Measurements from ENCODE around the gene TTBK2. TPM values are rescaled to one million over a fixed set of nuclear protein-coding genes. Genes with fewer than 3 reads are reported as not detected.
A peak's percentile ranks its signal among the peaks of the same experiment; 100 is the strongest.

TTBK2 gene
- total RNA-seq, 2 experiments from 2014 or later: 14.2 to 20.8 TPM

GRCh38 chr15:42723068-42723467 is 197.5 kb downstream of the TTBK2 start:
- intact Hi-C loops (cut with micrococcal nuclease; ENCODE audit: unreplicated experiment): no loop called here
- H2AFZ ChIP-seq (ENCODE audit: low read length): no peak overlapping the region
- POLR2A ChIA-PET: no interaction called here

GRCh38 chr15:42721916-42722315 is 198.7 kb downstream of the TTBK2 start:
- H3K9me2 ChIP-seq (ENCODE audit: insufficient read depth, low read length): no peaks in the 10 kb centered on the region
- no peak overlapping the region for H2AFZ ChIP-seq (ENCODE audit: low read length)
- no TSS peak for BruUV-seq (replicated peaks)
- POLR2A ChIA-PET: no interaction called here
- no peak overlapping the region for H3K4me3 ChIP-seq (ENCODE audit: low read depth, low read length, poor library complexity, severe bottlenecking)
- no peaks in the 10 kb centered on the region for H3K4me1 ChIP-seq (ENCODE audit: insufficient read depth, low read length, poor library complexity, severe bottlenecking)
- H4K20me1 ChIP-seq (ENCODE audit: insufficient read depth, low read length): no peaks in the 10 kb centered on the region
- no peaks in the 10 kb centered on the region for H3K79me2 ChIP-seq (ENCODE audit: insufficient read depth, low read depth, low read length)
- CTCF ChIA-PET (ENCODE audit: unreplicated experiment): no interaction called here
- no peaks in the 10 kb centered on the region for H3K9me3 ChIP-seq (ENCODE audit: low read length)
- no peak overlapping the region for H3K4me2 ChIP-seq (ENCODE audit: low read length)
- H3K36me3 ChIP-seq (ENCODE audit: insufficient read depth, low read length): peaks cover 73% of the 10 kb centered on the region
- TF ChIP-seq CTCF (conservative IDR thresholded peaks at IDR 0.05; ENCODE audit: low read length) (no peak), EZH2phosphoT487 (IDR thresholded peaks at IDR 0.05; ENCODE audit: borderline replicate concordance, low read depth, low read length) (no peak)
- no peak for DNase-seq (ENCODE audit: low spot score)
- intact Hi-C loops (cut with micrococcal nuclease; ENCODE audit: unreplicated experiment): no loop called here
- no peak overlapping the region for H3K27ac ChIP-seq (ENCODE audit: low read depth, low read length, poor library complexity, severe bottlenecking)

More at GRCh38 chr15:42723068-42723467, 197.5 kb downstream of the TTBK2 start:
- DNase-seq (ENCODE audit: low spot score): no peak
- BruUV-seq (replicated peaks): no TSS peak
- TF ChIP-seq CTCF (conservative IDR thresholded peaks at IDR 0.05; ENCODE audit: low read length): peak; percentile 58
- no peak for TF ChIP-seq EZH2phosphoT487 (IDR thresholded peaks at IDR 0.05; ENCODE audit: borderline replicate concordance, low read depth, low read length)
- H3K4me2 ChIP-seq (ENCODE audit: low read length): no peak overlapping the region
- H3K9me2 ChIP-seq (ENCODE audit: insufficient read depth, low read length): no peaks in the 10 kb centered on the region
- no peaks in the 10 kb centered on the region for H4K20me1 ChIP-seq (ENCODE audit: insufficient read depth, low read length)
- CTCF ChIA-PET (ENCODE audit: unreplicated experiment): no interaction called here
- no peaks in the 10 kb centered on the region for H3K9me3 ChIP-seq (ENCODE audit: low read length)
- no peak overlapping the region for H3K27ac ChIP-seq (ENCODE audit: low read depth, low read length, poor library complexity, severe bottlenecking)
- H3K4me1 ChIP-seq (ENCODE audit: insufficient read depth, low read length, poor library complexity, severe bottlenecking): no peaks in the 10 kb centered on the region
- peaks cover 85% of the 10 kb centered on the region for H3K36me3 ChIP-seq (ENCODE audit: insufficient read depth, low read length)
- H3K4me3 ChIP-seq (ENCODE audit: low read depth, low read length, poor library complexity, severe bottlenecking): no peak overlapping the region
- H3K79me2 ChIP-seq (ENCODE audit: insufficient read depth, low read depth, low read length): no peaks in the 10 kb centered on the region

GRCh38 chr15:42721016-42721415 is 199.6 kb downstream of the TTBK2 start:
- Histone ChIP-seq H3K79me2 (ENCODE audit: insufficient read depth, low read depth, low read length) (no peaks in the 10 kb centered on the region), H3K9me2 (ENCODE audit: insufficient read depth, low read length) (no peaks in the 10 kb centered on the region), H3K36me3 (ENCODE audit: insufficient read depth, low read length) (peaks cover 64% of the 10 kb centered on the region), H2AFZ (ENCODE audit: low read length) (no peak overlapping the region), H3K9me3 (ENCODE audit: low read length) (no peaks in the 10 kb centered on the region), H3K27ac (ENCODE audit: low read depth, low read length, poor library complexity, severe bottlenecking) (no peak overlapping the region), H3K4me2 (ENCODE audit: low read length) (no peak overlapping the region), H4K20me1 (ENCODE audit: insufficient read depth, low read length) (no peaks in the 10 kb centered on the region), H3K4me1 (ENCODE audit: insufficient read depth, low read length, poor library complexity, severe bottlenecking) (no peaks in the 10 kb centered on the region), H3K4me3 (ENCODE audit: low read depth, low read length, poor library complexity, severe bottlenecking) (no peak overlapping the region)
- no peak for DNase-seq (ENCODE audit: low spot score)
- CTCF ChIA-PET (ENCODE audit: unreplicated experiment): no interaction called here
- BruUV-seq (replicated peaks): no TSS peak
- POLR2A ChIA-PET: no interaction called here
- no peak for TF ChIP-seq CTCF (conservative IDR thresholded peaks at IDR 0.05; ENCODE audit: low read length)
- TF ChIP-seq EZH2phosphoT487 (IDR thresholded peaks at IDR 0.05; ENCODE audit: borderline replicate concordance, low read depth, low read length): no peak
- intact Hi-C loops (cut with micrococcal nuclease; ENCODE audit: unreplicated experiment): no loop called here

Measured in OCI-LY7 (cell line).